Lower leg skin (tissue), 4 donors: ENCODE data around the gene LIME1. TPM values are rescaled to one million over a fixed set of nuclear protein-coding genes. Genes with fewer than 3 reads are reported as not detected.

Source experiments
- DNase-seq, 2 donors: peaks; one replicate each; pipeline ENCODE4 v3.0.0-alpha.2; 2019; ENCODE audit warnings: low spot score in 2 of 2
- H3K4me3 ChIP-seq: fragments of 200-600 bp; sonication (generic); 2 replicates; pipeline ENCODE4 v1.5.1; 2017; ENCODE audit warnings: mild to moderate bottlenecking, low read depth; ENCODE audit not compliant: poor library complexity, severe bottlenecking
- POLR2A ChIP-seq, 2 donors: fragments of 450-650 bp; IDR thresholded peaks; one replicate each; pipeline ENCODE4 v1.6.1; 2016 to 2017; ENCODE audit warnings: antibody characterized with exemption in 2 of 2, mild to moderate bottlenecking in 1 of 2, moderate library complexity in 1 of 2
- WGBS, 2 donors: methylation state at CpG; one replicate each; pipeline ENCODE4 v1.1.5; 2018; 5-methylcytosine and 5-hydroxymethylcytosine counted together
- intact Hi-C: fragments of 100-400 bp; cut with DNase I; formaldehyde crosslinking; loops from one replicate; pipeline ENCODE4 v1.15.0; 2023; ENCODE audit warnings: low total_unique reads
- total RNA-seq, 4 donors: library from RNA; depleted of rRNA; stranded (reverse); fragments of >200 nt; gene quantifications; one replicate each; pipeline ENCODE4 v1.1.0, GENCODE V29; 2016
- TF ChIP-seq, protein P1 (sequence below), 3 donors: fragments of 450-650 bp; IDR thresholded peaks; one replicate each; pipeline ENCODE4 v1.5.1; 2016; ENCODE audit warnings: antibody characterized with exemption in 3 of 3, mild to moderate bottlenecking in 3 of 3, moderate library complexity in 2 of 3

The LIME1 gene
- total RNA-seq, 4 donors from 2014 or later = 17.8 to 26.3 (median 21.8) TPM

DNA sequence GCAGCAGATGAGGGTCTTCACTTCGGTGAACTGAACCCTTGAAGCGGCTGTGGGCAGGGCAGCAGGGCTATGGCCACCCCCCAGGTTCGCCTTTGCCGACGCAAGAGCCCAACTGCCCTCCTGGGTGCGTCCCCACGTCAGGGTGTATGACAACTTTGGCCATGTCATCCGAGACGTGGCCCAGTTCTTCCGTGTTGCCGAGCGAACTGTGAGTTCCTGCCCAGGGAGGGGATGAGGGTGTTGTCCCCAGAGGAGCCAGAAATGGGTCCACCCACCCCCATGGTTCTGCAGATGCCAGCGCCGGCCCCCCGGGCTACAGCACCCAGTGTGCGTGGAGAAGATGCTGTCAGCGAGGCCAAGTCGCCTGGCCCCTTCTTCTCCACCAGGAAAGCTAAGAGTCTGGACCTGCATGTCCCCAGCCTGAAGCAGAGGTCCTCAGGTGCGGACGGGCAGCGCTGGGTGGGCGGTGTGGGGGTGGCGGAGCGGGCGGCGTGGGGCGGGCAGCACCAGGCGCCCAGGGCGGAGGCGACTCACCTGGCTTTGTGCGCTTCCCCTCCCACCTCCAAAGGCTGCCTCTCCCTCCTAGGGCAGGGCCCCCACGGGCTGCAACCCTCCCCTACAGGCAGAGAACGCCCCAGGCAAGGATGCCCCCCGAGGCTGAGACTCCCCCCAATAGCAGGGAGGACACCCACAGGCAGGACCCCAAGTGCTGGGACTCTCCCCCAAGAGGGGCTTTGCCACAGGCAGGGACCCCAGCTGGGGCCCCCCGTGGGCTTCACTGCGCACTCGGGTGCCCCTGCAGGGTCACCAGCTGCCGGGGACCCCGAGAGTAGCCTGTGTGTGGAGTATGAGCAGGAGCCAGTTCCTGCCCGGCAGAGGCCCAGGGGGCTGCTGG lies 46.2 kb upstream of the LIME1 start:
- TF ChIP-seq POLR2A (IDR thresholded peaks at IDR 0.05) = no peak
- TF ChIP-seq, protein P1, sequence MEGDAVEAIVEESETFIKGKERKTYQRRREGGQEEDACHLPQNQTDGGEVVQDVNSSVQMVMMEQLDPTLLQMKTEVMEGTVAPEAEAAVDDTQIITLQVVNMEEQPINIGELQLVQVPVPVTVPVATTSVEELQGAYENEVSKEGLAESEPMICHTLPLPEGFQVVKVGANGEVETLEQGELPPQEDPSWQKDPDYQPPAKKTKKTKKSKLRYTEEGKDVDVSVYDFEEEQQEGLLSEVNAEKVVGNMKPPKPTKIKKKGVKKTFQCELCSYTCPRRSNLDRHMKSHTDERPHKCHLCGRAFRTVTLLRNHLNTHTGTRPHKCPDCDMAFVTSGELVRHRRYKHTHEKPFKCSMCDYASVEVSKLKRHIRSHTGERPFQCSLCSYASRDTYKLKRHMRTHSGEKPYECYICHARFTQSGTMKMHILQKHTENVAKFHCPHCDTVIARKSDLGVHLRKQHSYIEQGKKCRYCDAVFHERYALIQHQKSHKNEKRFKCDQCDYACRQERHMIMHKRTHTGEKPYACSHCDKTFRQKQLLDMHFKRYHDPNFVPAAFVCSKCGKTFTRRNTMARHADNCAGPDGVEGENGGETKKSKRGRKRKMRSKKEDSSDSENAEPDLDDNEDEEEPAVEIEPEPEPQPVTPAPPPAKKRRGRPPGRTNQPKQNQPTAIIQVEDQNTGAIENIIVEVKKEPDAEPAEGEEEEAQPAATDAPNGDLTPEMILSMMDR (IDR thresholded peaks at IDR 0.05) = no peak
- no peak overlapping the region for H3K4me3 ChIP-seq
- peak in 1 of 2 donors; percentile 83 for DNase-seq
- intact Hi-C loops = no loop called here
- WGBS, 2 donors = 68 to 73% methylated on average over 19 to 36 of the region's 40 CpGs

DNA sequence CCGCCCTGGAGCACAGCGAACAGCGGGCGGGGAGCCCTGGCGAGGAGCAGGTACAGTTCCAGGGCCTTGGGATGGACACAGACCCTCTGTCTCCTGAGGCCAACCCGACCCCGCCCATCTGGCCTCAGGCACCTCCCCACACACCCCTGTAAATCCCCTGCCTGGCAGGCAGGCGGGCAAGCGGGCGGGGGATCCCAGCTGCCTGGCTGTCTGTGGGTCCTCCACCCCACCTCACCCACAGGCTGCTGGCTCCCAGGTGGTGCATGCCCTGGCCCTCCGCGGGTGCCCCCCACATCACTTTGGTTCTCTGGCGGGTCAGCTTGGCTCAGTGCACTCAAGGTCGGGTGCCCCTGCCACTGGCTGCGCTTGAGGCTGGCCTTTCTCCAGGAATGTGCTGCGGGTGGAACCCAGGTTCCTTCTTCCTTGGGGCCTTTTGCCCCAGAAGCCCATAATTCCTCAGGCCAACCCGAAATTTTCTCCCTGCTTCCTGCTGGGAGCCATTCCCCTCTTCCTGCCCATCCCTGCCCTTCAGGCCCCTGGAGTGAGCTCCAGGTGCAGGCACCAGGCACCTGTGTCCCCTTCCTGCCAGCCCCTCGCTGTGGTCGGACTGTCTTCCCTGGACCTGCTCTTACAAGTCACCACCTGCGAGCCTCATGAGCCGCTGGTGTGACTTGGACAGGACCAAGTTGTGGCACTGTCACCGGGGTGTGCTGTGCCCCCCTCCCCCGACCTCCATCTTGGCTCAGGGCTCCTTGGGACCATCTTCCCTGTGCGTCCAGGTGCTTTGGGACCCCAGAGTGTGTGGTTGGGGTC lies 45.4 kb upstream of the LIME1 start:
- intact Hi-C loops = no loop called here
- DNase-seq = peak in 1 of 2 donors; percentile 85
- H3K4me3 ChIP-seq = no peak overlapping the region
- TF ChIP-seq, protein P1 (IDR thresholded peaks at IDR 0.05) = no peak
- no peak for TF ChIP-seq POLR2A (IDR thresholded peaks at IDR 0.05)
- WGBS, 2 donors = 60 to 68% methylated on average over 18 to 19 of the region's 24 CpGs

DNA sequence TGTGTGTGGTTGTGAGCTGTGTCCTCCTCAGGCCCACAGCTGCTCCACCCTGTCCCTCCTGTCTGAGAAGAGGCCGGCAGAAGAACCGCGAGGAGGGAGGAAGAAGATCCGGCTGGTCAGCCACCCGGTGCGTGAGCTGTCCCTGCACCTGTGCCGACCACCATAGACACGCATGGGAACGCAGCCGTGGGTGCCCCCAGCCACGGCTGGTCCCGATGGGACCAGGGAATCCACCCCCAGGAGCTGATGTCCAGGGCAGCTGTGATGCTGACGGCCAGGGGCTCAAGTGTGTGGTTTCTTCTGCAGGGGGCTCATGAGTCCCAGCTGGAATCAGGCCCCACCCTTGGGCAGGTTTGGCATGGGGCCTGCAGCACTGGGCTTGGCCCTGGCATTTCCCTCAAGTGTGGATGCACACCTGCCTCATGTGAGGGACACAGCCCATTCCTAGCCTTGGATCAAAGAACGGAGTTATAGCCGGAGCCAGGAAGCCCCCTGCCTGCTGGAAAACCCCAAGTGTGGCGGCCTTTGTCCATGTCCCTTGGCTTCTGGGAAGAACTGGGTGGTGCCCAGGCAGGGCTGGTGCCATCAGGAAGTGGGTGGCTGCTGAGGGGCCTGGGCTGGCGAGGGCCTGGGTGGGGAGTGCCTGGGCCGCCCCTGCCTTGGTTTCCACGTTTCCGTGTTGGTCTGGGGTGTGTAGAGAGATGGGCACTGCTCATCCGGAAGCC lies 44.6 kb upstream of the LIME1 start:
- TF ChIP-seq POLR2A (IDR thresholded peaks at IDR 0.05) = no peak
- TF ChIP-seq, protein P1 (IDR thresholded peaks at IDR 0.05) = no peak
- intact Hi-C loops = no loop called here
- WGBS, 2 donors = 57 to 76% methylated on average over 13 to 19 of the region's 21 CpGs
- no peak for DNase-seq
- H3K4me3 ChIP-seq = no peak overlapping the region

DNA sequence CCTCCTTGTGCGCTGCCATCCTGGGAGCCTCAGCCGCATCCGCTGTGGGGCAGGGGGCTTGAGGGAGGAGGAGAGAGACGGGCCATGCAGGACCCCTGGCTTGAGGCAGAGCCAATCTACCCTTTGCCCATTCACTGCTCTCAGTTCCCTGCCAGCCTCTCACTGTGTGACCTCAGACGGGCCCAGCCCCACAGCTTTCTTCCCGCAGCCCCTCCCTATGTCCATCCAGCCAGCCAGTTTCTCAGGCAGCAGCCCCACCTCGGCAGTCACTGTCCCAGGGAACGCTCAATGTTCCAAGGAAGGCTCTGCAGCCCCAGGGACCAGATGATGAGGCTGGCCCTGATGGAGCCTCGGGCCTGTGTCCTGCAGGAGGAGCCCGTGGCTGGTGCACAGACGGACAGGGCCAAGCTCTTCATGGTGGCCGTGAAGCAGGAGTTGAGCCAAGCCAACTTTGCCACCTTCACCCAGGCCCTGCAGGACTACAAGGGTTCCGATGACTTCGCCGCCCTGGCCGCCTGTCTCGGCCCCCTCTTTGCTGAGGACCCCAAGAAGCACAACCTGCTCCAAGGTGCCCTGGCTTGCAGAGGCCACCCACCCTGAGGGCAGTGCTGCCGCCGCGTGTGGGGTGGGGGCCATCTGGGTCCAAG lies 43.9 kb upstream of the LIME1 start:
- no peak for DNase-seq
- 54 to 69% methylated on average over 9 to 20 of the region's 20 CpGs for WGBS, 2 donors
- TF ChIP-seq POLR2A (IDR thresholded peaks at IDR 0.05) = no peak
- TF ChIP-seq, protein P1 (IDR thresholded peaks at IDR 0.05) = no peak
- intact Hi-C loops = no loop called here
- H3K4me3 ChIP-seq = no peak overlapping the region

DNA sequence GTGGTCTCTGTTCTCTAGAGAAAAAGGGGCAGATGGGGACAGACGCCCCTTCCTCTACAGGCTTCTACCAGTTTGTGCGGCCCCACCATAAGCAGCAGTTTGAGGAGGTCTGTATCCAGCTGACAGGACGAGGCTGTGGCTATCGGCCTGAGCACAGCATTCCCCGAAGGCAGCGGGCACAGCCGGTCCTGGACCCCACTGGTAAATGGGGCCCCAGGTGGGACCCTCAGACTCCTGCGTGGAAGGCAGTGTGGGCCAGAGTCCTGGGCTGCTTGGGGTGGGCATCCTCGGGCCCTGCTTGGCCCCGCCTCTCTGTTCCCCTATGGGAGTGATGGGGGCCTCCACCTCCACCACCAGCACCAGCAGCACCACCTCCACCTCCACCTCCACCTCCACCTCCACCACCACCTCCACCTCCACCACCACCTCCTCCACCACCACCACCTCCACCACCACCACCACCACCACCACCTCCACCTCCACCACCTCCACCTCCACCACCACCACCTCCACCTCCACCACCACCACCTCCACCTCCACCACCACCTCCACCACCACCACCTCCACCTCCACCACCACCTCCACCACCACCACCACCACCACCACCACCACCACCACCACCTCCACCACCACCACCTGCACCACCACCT lies 43.3 kb upstream of the LIME1 start:
- no peak for DNase-seq
- intact Hi-C loops = no loop called here
- 83 to 93% methylated on average over 10 of the region's 10 CpGs for WGBS, 2 donors
- TF ChIP-seq POLR2A (IDR thresholded peaks at IDR 0.05) = no peak
- TF ChIP-seq, protein P1 (IDR thresholded peaks at IDR 0.05) = no peak
- H3K4me3 ChIP-seq = no peak overlapping the region
